SJSA1 (cell line): ENCODE results near the gene ZNF606. TPM values are rescaled to one million over a fixed set of nuclear protein-coding genes. Genes with fewer than 3 reads are reported as not detected.
A peak's percentile ranks its signal among the peaks of the same experiment; 100 is the strongest.

Source experiments
- DNase-seq, 2 experiments: peaks; one replicate each; pipeline ENCODE4 v3.0.0-alpha.2; 2015 to 2020; ENCODE audit warnings: low spot score in 2 of 2, low read depth in 1 of 2
- H3K27ac ChIP-seq: fragments of 250-450 bp; sonication (Bioruptor Pico); 2 replicates; pipeline ENCODE4 v1.5.1; 2020; ENCODE audit warnings: mild to moderate bottlenecking, moderate library complexity
- H3K27me3 ChIP-seq: fragments of 250-450 bp; sonication (Bioruptor Pico); replicated peaks from 2 replicates; pipeline ENCODE4 v1.5.1; 2020; ENCODE audit warnings: mild to moderate bottlenecking, moderate library complexity
- H3K36me3 ChIP-seq: fragments of 250-450 bp; sonication (Bioruptor Pico); 2 replicates; pipeline ENCODE4 v1.5.1; 2020; ENCODE audit warnings: mild to moderate bottlenecking
- H3K4me1 ChIP-seq: fragments of 250-450 bp; sonication (Bioruptor Pico); replicated peaks from 2 replicates; pipeline ENCODE4 v1.6.1; 2021; ENCODE audit warnings: mild to moderate bottlenecking
- H3K4me3 ChIP-seq: fragments of 250-450 bp; sonication (Bioruptor Pico); 2 replicates; pipeline ENCODE4 v1.5.1; 2020; ENCODE audit warnings: mild to moderate bottlenecking
- H3K9me3 ChIP-seq: fragments of 250-450 bp; sonication (Bioruptor Pico); replicated peaks from 2 replicates; pipeline ENCODE4 v1.5.1; 2020; ENCODE audit warnings: mild to moderate bottlenecking
- total RNA-seq: library from RNA; depleted of rRNA; stranded (reverse); fragments of >200 nt; shearing (Covaris generic); gene quantifications from 2 replicates; pipeline ENCODE4 v1.2.3, GENCODE V29; 2014

The ZNF606 gene
- total RNA-seq, 1 experiment from 2014 or later: 13.1 TPM

DNA sequence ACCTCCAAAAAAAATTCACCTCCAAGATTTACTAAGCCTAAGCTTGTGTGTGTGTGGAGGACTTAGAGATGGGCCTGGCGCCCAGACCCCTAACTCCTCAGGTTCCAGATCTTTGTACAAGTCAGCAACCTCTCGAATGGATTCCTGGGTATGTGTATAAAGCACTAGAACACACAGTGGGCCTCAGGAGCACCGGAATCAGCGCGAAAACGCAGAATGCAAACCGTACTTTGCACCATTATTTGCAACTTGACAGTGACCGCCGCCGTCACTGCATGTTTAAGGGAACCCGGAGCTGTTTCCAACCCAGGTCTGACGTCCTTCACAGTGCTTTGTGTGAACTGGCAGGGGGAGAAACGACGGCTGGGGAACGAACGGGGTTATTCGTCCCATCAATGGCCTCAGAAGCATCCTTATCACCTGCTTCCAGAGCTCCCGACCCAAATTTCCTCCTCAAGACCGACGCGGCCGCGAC, 688 bp downstream of the ZNF606 start:
- Histone ChIP-seq H3K4me3 (peak overlapping the region; percentile 81), H3K27ac (peak overlapping the region; percentile 62), H3K9me3 (peaks cover 23% of the 10 kb centered on the region), H3K27me3 (no peaks in the 10 kb centered on the region), H3K36me3 (peaks cover 65% of the 10 kb centered on the region), H3K4me1 (peaks cover 5% of the 10 kb centered on the region)
- no peak for DNase-seq

DNA sequence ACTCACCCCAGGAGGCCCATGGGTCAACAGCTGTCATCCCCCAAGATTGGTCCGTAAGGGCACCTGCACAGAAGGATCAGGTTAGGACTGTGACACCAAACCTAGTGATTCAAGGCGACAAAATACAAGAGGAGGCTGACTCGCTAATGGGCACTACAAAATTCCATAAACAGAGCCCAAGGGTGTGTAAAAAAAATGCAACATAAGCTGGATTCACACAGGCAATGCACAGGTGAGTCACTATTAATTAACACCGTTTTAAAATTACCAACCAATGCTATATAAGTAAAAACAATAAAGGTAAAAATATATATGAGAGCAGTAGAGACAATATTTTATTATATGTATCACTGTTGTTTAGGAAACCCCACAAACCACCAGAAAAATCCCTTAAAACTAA, 1.9 kb downstream of the ZNF606 start:
- H3K9me3 ChIP-seq: peaks cover 23% of the 10 kb centered on the region
- DNase-seq: no peak
- peaks cover 5% of the 10 kb centered on the region for H3K4me1 ChIP-seq
- no peak overlapping the region for H3K27ac ChIP-seq
- H3K36me3 ChIP-seq: peaks cover 67% of the 10 kb centered on the region
- no peak overlapping the region for H3K4me3 ChIP-seq
- H3K27me3 ChIP-seq: no peaks in the 10 kb centered on the region

DNA sequence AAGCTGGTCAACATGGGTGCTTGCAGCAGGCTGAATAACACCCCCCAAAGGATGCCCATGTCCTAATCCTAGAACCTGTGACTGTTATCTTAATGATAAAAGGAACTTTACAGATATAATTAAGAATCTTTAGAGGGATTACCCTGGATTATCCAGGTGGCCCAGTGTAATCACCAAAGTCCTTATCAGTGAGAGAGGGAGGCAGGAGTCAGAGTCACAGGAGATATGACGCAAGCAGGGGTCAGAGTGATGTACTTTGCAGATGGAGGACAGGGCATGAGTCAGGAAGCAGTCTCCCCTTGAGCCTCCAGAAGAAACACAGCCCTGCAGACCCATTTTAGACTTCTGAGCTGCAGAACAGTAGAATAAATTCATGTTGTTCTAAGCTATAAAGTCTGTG, 9.8 kb downstream of the ZNF606 start:
- Histone ChIP-seq H3K4me3 (no peak overlapping the region), H3K27me3 (no peaks in the 10 kb centered on the region), H3K4me1 (no peaks in the 10 kb centered on the region), H3K9me3 (peaks cover 37% of the 10 kb centered on the region), H3K36me3 (peaks cover 57% of the 10 kb centered on the region), H3K27ac (no peak overlapping the region)
- no peak for DNase-seq

DNA sequence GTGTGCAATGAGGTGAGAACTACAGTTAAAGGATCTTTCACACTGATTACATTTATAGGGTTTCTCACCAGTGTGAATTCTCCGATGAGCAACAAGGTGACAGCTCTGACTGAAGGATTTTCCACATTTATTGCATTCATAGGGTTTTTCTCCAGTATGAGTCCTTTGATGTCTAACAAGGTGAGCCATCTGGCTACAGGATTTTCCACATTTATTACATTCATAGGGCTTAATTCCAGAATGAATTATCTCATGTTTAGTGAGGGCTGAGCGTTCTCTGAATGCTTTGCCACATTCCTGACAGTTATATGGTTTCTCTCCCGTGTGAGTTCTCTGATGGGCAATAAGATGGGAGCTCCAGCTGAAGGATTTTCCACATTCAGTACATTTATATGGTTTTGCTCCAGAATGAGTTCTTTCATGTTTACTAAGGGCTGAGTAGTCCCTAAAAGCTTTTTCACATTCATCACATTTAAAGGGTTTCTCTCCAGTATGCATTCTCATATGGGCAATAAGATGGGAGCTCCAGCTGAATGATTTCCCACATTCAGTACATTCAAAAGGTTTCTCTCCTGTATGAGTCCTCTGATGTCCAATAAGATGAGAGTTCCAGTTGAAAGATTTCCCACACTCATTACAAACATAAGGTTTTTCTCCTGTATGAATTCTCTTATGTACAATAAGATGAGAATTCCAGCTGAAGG, 23.9 kb downstream of the ZNF606 start:
- Histone ChIP-seq H3K27me3 (no peaks in the 10 kb centered on the region), H3K27ac (no peak overlapping the region), H3K4me1 (no peaks in the 10 kb centered on the region), H3K4me3 (no peak overlapping the region), H3K9me3 (peaks cover 68% of the 10 kb centered on the region), H3K36me3 (peaks cover 71% of the 10 kb centered on the region)
- DNase-seq: peak in 1 of 2 experiments; percentile 10

- peaks cover 28% of the 10 kb centered on the region for H3K36me3 ChIP-seq
- H3K4me1 ChIP-seq: no peaks in the 10 kb centered on the region
- no peak within 1 kb of the TSS for H3K27ac ChIP-seq
- peaks cover 52% of the 10 kb centered on the region for H3K9me3 ChIP-seq
- DNase-seq: no peak
- no peak within 1 kb of the TSS for H3K4me3 ChIP-seq
- no peaks in the 10 kb centered on the region for H3K27me3 ChIP-seq
Observed at GRCh38 chr19:57974434-57974833, 28.2 kb downstream of the ZNF606 start, which contains the start of gene C19orf18. C19orf18 (minus strand) TSS chr19:57974534; CDS start chr19:57974432, 102 bp downstream.

DNA sequence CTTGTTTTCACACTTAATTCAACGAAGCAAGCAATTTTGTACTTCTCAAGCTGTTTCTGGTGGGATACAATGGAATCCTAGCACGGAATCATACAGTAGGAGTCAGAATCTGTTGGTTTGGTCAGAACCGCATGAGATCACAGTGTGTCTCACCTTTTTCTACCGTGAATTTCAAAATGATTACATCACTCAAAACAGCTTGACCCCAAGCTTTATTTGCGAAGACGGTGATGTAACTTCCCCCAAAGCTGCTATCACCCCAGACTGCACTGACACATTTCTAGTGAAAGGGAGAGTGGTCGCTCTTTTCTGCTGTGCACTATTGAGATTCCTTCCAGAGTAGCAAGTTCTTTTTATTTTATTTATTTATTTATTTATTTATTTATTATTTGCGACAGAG, 37.9 kb downstream of the ZNF606 start:
- H3K9me3 ChIP-seq: peaks cover 11% of the 10 kb centered on the region; the same call in 1 of the 2 replicates
- no peak for DNase-seq
- H3K27ac ChIP-seq: no peak overlapping the region
- no peak overlapping the region for H3K4me3 ChIP-seq
- H3K36me3 ChIP-seq: no peaks in the 10 kb centered on the region
- no peaks in the 10 kb centered on the region for H3K27me3 ChIP-seq
- H3K4me1 ChIP-seq: no peaks in the 10 kb centered on the region

DNA sequence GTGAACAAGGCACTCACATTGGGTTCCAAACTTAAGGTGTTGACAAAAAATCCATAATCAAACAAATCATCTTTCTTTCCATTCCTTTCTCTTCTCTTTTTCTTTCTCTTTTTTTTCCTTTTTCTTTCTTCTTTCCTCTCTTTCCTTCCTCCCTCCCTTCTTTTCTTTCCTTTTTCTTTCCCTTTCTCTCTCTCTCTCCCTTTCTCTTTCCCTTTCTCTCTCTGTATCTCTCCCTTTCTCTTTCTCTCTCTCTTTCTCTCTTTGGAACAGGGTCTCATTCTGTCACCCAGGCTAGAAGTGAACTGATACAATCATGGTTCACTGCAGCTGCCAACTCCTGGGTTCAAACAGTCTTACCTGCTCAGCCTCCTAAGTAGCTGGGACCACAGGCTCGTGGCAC, 40.8 kb downstream of the ZNF606 start:
- Histone ChIP-seq H3K4me3 (no peak overlapping the region), H3K36me3 (no peaks in the 10 kb centered on the region), H3K27me3 (no peaks in the 10 kb centered on the region), H3K4me1 (no peaks in the 10 kb centered on the region), H3K9me3 (peaks cover 8% of the 10 kb centered on the region; the same call in 1 of the 2 replicates), H3K27ac (no peak overlapping the region)
- DNase-seq: no peak

GRCh38 chr19:57954996-57955395, 47.6 kb downstream of the ZNF606 start:
- H3K27me3 ChIP-seq: no peaks in the 10 kb centered on the region
- H3K36me3 ChIP-seq: no peaks in the 10 kb centered on the region
- peaks cover 13% of the 10 kb centered on the region for H3K9me3 ChIP-seq
- H3K4me3 ChIP-seq: no peak overlapping the region
- H3K27ac ChIP-seq: no peak overlapping the region
- DNase-seq: no peak
- no peaks in the 10 kb centered on the region for H3K4me1 ChIP-seq

GRCh38 chr19:57949702-57950101, 52.9 kb downstream of the ZNF606 start:
- Histone ChIP-seq H3K27me3 (no peaks in the 10 kb centered on the region), H3K27ac (no peak overlapping the region), H3K36me3 (no peaks in the 10 kb centered on the region), H3K4me1 (no peaks in the 10 kb centered on the region), H3K9me3 (peaks cover 41% of the 10 kb centered on the region), H3K4me3 (no peak overlapping the region)
- DNase-seq: no peak

GRCh38 chr19:57949296-57949695, 53.3 kb downstream of the ZNF606 start:
- Histone ChIP-seq H3K4me3 (no peak overlapping the region), H3K36me3 (peaks cover 3% of the 10 kb centered on the region), H3K27ac (no peak overlapping the region), H3K9me3 (peaks cover 44% of the 10 kb centered on the region), H3K27me3 (no peaks in the 10 kb centered on the region), H3K4me1 (no peaks in the 10 kb centered on the region)
- DNase-seq: no peak

- no peaks in the 10 kb centered on the region for H3K4me1 ChIP-seq
- peaks cover 54% of the 10 kb centered on the region for H3K9me3 ChIP-seq
- H3K36me3 ChIP-seq: peaks cover 19% of the 10 kb centered on the region
- peak within 1 kb of the TSS; percentile 68 for H3K4me3 ChIP-seq
- DNase-seq: peak; percentile 90 to 95
- no peaks in the 10 kb centered on the region for H3K27me3 ChIP-seq
- peak within 1 kb of the TSS; percentile 44 for H3K27ac ChIP-seq
Observed at GRCh38 chr19:57947419-57948134, 55.0 kb downstream of the ZNF606 start, which contains the start of gene ZNF256. ZNF256 (minus strand) TSS chr19:57947706; CDS start chr19:57947474, 232 bp downstream.

- Histone ChIP-seq H3K27ac (peak overlapping the region; percentile 44), H3K4me1 (no peaks in the 10 kb centered on the region), H3K4me3 (peak overlapping the region; percentile 68), H3K36me3 (peaks cover 24% of the 10 kb centered on the region), H3K27me3 (no peaks in the 10 kb centered on the region), H3K9me3 (peaks cover 56% of the 10 kb centered on the region)
- DNase-seq: no peak
Observed at GRCh38 chr19:57947088-57947418, 55.6 kb downstream of the ZNF606 start.

- no peak overlapping the region for H3K27ac ChIP-seq
- no peaks in the 10 kb centered on the region for H3K4me1 ChIP-seq
- H3K4me3 ChIP-seq: peak overlapping the region; percentile 68; the same call in 1 of the 2 replicates
- peaks cover 63% of the 10 kb centered on the region for H3K9me3 ChIP-seq
- H3K27me3 ChIP-seq: no peaks in the 10 kb centered on the region
- DNase-seq: no peak
- peaks cover 32% of the 10 kb centered on the region for H3K36me3 ChIP-seq
Observed at GRCh38 chr19:57946316-57946715, 56.3 kb downstream of the ZNF606 start.

GRCh38 chr19:57941593-57941992, 61.0 kb downstream of the ZNF606 start:
- Histone ChIP-seq H3K4me3 (no peak overlapping the region), H3K27ac (no peak overlapping the region), H3K4me1 (no peaks in the 10 kb centered on the region), H3K27me3 (no peaks in the 10 kb centered on the region), H3K9me3 (peaks cover 54% of the 10 kb centered on the region), H3K36me3 (peaks cover 49% of the 10 kb centered on the region)
- no peak for DNase-seq
